GM21717 (cell line): ENCODE data around the gene RAB10.

Source experiments
- ATAC-seq: cut with Tn5 transposase; IDR thresholded peaks from one replicate; pipeline ENCODE4 v1.9.1; 2021; ENCODE audit warnings: mild to moderate bottlenecking, moderate library complexity; ENCODE audit not compliant: unreplicated experiment

The RAB10 gene

GRCh38 chr2:26175466-26176278 is 141.8 kb downstream of the RAB10 start:
- ATAC-seq = no peak

DNA sequence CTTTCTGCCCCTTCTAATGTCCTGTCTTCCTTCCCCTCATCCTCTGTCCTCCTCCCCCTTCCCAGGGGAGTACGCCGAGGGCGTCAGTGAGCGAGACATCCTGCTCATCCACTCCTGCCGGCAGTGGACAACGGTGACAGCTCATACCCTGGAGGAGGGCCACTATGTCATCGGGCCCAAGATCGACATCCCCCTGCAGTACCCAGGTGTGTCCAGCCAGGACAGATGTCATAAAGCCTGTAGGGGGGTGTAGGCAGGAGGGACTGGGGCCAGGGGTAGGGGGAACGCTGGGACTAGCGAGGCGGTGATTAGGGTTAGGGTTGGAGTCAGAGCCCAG is 142.4 kb downstream of the RAB10 start:
- ATAC-seq = no peak

- ATAC-seq = no peak
Observed at GRCh38 chr2:26177122-26177521, 143.2 kb downstream of the RAB10 start.

- ATAC-seq = no peak
Observed at GRCh38 chr2:26178246-26178645, 144.4 kb downstream of the RAB10 start.

DNA sequence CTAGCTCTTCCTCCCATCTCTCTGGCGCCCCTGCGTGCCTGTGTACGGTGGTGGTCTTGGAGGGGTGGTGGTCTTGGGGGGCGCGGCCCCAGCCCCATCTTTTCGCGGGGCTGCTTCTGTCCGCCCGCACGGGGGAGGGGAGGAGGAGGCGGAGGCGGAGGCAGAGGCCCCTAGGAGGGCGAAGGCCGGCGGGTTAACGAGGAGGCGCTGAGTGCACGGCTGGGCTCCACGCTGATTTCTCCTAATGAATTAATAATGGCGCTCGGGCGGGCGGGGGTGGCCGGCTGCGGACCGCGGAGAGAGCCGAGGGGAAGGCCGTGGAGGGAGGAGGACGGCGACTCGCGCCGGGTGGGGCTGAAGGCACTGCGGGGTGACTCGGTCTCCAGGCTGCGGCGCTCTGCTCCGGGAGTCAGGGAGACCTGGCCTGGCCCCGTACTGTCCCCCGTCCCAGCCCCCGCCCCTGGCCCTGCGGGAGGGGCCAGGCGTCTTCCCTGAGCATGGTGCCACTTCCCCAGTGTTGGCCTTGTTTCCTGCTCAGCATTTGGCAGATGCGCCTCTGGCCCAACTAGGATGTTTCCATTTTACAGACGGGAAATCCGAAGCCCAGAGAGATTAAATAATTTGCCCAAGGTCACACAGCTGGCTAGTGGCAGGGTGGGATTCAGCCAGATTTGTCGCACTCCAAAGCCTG is 145.0 kb downstream of the RAB10 start:
- ATAC-seq = no peak

GRCh38 chr2:26179446-26179913 is 145.6 kb downstream of the RAB10 start:
- no peak for ATAC-seq

DNA sequence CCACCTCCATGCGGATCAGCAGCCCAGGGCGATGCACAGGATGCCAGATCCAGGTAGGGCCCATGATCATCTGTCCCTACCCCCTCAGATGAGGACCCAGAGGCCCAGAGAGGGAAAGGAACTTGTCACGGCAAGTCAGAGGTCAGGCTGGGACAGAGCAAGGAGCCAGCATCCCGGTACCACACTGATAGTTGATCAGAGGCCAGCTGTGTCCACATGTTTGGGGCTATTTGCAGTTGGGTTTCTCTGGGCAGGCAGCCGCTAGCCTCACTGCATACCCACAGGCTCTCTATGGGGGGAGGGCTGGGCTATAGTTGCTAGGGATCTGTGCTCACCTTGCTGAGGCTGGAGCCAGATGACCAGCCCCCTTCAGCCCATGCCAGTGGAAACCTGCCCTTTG is 148.6 kb downstream of the RAB10 start:
- no peak for ATAC-seq

DNA sequence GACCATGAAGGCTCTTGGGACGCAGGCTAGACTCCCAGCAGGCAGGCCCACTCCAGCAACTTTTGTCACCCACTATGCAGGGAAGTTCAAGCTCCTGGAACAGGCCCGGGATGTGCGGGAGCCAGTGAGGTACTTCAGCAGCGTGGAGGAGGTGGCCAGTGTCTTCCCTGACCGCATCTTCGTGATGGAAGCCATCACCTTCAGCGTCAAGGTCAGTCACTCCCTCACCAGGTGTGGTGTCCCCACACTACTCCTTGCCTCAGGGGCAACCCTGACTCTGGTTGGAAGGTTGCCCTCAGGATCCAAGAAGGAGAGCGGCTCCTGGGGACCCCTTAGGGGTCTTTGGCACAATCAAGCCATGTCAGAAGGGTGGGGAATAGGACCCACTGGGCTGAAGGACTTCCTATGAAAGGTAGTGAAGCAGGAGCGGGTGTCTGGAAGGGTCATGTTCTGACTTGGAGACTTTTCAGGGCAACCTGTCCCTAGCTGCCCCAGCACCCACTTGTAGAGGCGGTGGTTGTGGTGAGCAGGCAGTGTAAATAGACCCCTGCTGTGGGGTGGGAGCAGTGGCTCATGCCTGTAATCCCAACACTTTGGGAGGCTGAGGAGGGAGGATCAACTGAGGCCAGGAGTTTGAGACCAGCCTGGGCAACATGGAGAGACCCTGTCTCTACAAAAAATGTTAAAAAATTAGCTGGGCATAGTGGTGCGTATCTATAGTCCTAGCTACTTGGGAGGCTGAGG is 149.2 kb downstream of the RAB10 start:
- ATAC-seq = no peak

DNA sequence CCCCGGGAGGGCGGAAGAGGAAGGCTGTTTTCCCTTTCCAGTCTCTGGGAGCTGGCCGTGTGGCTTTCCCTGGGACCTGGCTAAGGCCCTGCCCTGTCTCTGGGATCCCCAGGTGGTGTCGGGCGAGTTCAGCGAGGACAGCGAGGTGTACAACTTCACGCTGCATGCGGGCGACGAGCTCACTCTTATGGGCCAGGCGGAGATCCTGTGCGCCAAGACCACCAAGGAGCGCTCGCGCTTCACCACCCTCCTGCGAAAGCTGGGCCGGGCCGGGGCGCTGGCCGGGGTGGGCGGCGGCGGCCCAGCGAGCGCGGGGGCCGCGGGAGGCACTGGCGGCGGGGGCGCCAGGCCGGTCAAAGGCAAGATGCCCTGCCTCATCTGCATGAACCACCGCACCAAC is 150.2 kb downstream of the RAB10 start:
- no peak for ATAC-seq

DNA sequence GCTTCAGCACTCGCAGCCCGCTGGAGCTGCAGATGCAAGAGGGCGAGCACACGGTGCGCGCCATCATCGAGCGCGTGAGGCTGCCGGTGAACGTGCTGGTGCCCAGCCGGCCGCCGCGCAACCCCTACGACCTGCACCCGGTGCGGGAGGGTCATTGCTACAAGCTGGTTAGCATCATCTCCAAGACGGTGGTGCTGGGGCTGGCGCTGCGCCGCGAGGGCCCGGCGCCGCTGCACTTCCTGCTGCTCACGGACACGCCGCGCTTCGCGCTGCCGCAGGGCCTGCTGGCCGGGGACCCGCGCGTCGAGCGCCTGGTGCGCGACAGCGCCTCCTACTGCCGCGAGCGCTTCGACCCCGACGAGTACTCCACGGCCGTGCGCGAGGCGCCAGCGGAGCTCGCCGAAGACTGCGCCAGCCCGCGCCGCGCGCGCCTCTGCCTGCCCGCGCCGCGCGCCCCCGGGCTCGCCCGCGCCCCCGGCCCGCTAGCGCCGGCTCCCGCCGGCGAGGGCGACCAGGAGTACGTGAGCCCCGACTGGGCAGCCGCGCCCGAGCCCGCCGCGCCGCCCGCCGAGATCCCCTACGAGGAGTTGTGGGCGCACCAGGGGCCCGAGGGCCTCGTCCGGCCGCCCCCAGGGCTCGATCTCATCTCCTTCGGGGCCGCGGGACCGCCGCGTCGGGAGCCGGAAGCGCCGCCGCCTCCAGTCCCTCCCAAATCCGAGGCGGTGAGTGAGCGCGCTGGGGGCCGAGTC is 150.8 kb downstream of the RAB10 start:
- ATAC-seq = peak; percentile 65

DNA sequence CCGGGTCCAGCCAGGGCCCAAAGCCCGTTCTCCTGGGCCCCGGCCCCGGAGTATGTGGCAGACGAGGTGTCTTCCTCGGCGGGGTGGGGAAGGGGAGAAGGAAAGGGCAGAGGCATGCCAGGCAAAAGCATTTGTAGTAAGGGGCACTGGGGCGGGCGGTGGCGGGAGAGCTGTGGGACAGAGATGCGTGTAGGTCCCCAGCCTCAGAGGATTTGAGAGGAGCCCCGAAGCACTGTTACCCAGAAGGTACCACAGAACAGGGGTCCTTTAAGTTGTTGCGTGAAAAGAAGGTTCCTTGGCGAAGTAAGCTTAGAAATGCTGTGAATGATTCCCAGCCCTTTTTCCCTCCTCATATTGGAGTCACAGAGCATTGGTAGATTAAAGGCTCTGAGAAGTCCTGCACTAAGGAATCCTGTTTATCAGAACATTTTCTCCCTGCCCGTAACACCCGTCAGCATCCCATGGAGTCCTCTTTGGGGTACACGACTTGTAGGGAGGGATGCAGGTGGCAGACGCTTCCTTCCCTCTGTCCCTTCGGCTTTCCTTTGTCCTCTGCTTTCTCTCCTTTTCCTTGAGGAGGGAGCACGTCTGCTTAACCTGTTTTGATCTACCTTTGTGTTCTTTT is 151.5 kb downstream of the RAB10 start:
- ATAC-seq = no peak

DNA sequence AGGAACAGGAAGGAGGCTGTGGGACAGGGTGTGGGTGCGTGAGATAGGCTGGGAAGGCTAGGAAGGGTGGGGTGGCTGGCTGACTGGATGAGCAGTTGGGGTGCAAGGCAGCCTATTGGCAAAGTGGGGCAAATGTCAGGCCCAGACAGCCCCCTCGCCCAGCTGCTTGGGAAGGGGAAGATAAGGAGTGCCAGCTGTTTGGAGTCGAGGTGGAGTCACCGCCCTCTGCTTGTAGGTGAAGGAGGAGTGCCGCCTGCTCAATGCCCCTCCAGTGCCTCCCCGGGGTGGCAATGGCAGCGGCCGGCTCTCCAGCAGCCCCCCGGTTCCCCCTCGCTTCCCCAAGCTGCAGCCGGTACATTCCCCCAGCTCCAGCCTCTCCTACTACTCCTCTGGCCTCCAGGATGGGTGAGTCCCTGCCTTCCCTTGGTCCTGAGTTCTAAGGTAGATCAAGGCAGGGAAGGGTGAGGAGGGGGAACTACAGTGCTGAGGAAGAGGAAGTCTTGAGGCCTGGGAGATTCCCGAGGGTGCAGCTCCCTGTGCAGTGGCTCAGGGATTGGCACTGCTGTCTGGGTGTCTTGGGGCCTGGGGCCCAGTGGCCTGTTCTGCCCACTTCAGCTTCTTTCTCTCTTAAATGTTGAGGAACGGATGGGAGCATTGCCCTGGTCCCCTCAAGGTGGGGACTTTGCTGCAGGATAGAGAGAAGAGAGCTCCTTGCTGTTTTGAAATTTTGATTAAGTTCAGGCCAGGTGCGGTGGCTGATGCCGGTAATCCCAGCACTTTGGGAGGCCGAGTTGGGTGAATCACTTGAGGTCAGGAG is 152.3 kb downstream of the RAB10 start:
- no peak for ATAC-seq
